Body of pancreas (tissue), 4 donors: ENCODE data around the gene KIAA1671. TPM values are rescaled to one million over a fixed set of nuclear protein-coding genes. Genes with fewer than 3 reads are reported as not detected.

Experiments
- ATAC-seq: fragments of 150-250 bp; one replicate; pipeline ENCODE4 v1.9.1; 2016
- DNase-seq, 4 donors: peaks; one replicate each; pipeline ENCODE4 v3.0.0-alpha.2; 2019
- H3K27ac ChIP-seq, 4 donors: fragments of 200-600 bp; sonication (generic); 1 replicate in 3 of 4; 2 replicates in 1 of 4; pipeline versions ENCODE4 v1.5.1 to v1.6.1; 2016 to 2019; ENCODE audit warnings: mild to moderate bottlenecking in 1 of 4, mixed read lengths in 1 of 4, moderate library complexity in 1 of 4
- H3K27me3 ChIP-seq, 2 donors: fragments of 200-600 bp; sonication (generic); one replicate each; pipeline ENCODE4 v1.6.0; 2016; ENCODE audit warnings: mild to moderate bottlenecking in 1 of 2
- H3K36me3 ChIP-seq, 2 donors: fragments of 200-600 bp; sonication (generic); replicated peaks in 1 of 2; 2 replicates each; pipeline ENCODE4 v1.5.1; 2016; ENCODE audit warnings: low read depth in 2 of 2; ENCODE audit not compliant: insufficient read depth in 1 of 2
- H3K4me1 ChIP-seq: fragments of 200-600 bp; sonication (generic); one replicate; pipeline ENCODE4 v1.6.0; 2016
- H3K4me3 ChIP-seq, 2 donors: fragments of 200-600 bp; sonication (generic); 1 replicate in 1 of 2; 2 replicates in 1 of 2; pipeline ENCODE4 v1.5.1; 2016 to 2019
- H3K9me3 ChIP-seq, 3 donors: fragments of 200-600 bp; sonication (generic); 1 replicate in 2 of 3; 2 replicates in 1 of 3; pipeline ENCODE4 v1.5.1; 2016
- POLR2A ChIP-seq, 3 donors: fragments of 450-650 bp; IDR thresholded peaks; one replicate each; pipeline ENCODE4 v1.6.1; 2016; ENCODE audit warnings: antibody characterized with exemption in 3 of 3, mild to moderate bottlenecking in 2 of 3
- WGBS, 2 donors: methylation state at CpG; one replicate each; pipeline ENCODE4 v1.1.5; 2017; 5-methylcytosine and 5-hydroxymethylcytosine counted together
- intact Hi-C: fragments of 100-400 bp; cut with DNase I; formaldehyde crosslinking; loops from one replicate; pipeline ENCODE4 v1.15.1; 2023
- total RNA-seq, 2 donors: library from RNA; depleted of rRNA; stranded (reverse); fragments of >200 nt; gene quantifications; one replicate each; pipeline ENCODE4 v1.1.0, GENCODE V29; 2016
- TF ChIP-seq, protein P1 (sequence below), 7 experiments: fragments of 450-650 bp in 4 of 7; fragments of 200-600 bp in 3 of 7; sonication (generic) in 3 of 7; IDR thresholded peaks; one replicate each; pipeline ENCODE4 v1.5.1; 2016 to 2019; ENCODE audit warnings: antibody characterized with exemption in 7 of 7

The KIAA1671 gene
- total RNA-seq, 2 donors from 2014 or later = 24.9 to 79.8 TPM

DNA sequence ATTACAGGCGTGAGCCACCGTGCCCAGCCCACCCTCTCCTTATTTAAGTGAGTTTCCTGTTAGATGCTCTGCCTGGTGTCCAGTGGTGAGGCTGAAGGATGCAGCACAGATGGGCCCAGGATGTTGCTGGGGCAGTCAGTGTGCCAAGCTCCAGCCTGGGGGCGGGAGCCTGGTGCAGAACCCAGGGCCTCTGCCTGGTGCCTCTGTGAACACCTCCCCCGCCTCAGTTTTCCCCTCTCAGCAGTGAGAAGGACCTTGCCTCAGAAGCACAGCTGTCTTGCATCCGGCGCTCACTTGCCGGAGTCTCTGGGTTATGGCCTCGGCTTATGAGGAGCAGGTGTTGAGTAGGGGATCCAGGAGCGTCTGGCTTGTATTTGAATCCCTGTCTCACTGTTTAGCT, 116.2 kb downstream of the KIAA1671 start:
- H3K4me1 ChIP-seq = no peaks in the 10 kb centered on the region
- ATAC-seq = no peak
- intact Hi-C loops = no loop called here

DNA sequence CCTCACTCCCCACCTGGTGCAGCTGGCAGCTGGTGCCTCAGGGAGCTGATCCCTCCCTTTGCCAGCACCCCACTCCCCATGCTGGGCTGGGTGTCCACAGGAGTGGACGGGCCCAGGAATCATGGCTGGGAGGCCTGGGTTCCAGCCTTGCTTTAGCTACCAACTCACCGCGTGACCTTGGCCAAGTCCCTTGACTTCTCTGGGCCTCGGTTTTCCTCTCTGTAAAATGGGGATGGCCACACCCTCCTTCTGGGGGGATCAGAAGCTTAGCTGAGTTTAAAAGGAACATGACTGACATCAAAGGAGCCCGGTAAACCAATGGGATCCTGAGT, 116.9 kb downstream of the KIAA1671 start:
- H3K4me3 ChIP-seq = no peak overlapping the region
- ATAC-seq (no peak), DNase-seq (no peak)
- no peak overlapping the region for H3K27ac ChIP-seq
- H3K36me3 ChIP-seq = no peaks in the 10 kb centered on the region
- no peaks in the 10 kb centered on the region for H3K4me1 ChIP-seq
- WGBS, 2 donors = 78 to 93% methylated on average over 4 to 5 of the region's 5 CpGs
- H3K9me3 ChIP-seq = no peaks in the 10 kb centered on the region
- no peak for TF ChIP-seq POLR2A (IDR thresholded peaks at IDR 0.05)
- TF ChIP-seq, protein P1, sequence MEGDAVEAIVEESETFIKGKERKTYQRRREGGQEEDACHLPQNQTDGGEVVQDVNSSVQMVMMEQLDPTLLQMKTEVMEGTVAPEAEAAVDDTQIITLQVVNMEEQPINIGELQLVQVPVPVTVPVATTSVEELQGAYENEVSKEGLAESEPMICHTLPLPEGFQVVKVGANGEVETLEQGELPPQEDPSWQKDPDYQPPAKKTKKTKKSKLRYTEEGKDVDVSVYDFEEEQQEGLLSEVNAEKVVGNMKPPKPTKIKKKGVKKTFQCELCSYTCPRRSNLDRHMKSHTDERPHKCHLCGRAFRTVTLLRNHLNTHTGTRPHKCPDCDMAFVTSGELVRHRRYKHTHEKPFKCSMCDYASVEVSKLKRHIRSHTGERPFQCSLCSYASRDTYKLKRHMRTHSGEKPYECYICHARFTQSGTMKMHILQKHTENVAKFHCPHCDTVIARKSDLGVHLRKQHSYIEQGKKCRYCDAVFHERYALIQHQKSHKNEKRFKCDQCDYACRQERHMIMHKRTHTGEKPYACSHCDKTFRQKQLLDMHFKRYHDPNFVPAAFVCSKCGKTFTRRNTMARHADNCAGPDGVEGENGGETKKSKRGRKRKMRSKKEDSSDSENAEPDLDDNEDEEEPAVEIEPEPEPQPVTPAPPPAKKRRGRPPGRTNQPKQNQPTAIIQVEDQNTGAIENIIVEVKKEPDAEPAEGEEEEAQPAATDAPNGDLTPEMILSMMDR (IDR thresholded peaks at IDR 0.05) = no peak
- H3K27me3 ChIP-seq = no peaks in the 10 kb centered on the region
- intact Hi-C loops = no loop called here

More for the DNA sequence above, 116.2 kb downstream of the KIAA1671 start:
- no peaks in the 10 kb centered on the region for H3K9me3 ChIP-seq
- DNase-seq = no peak
- no peak overlapping the region for H3K27ac ChIP-seq
- no peak for TF ChIP-seq POLR2A (IDR thresholded peaks at IDR 0.05)
- TF ChIP-seq, protein P1 (IDR thresholded peaks at IDR 0.05) = no peak
- H3K4me3 ChIP-seq = no peak overlapping the region
- 87 to 94% methylated on average over 9 of the region's 9 CpGs for WGBS, 2 donors
- no peaks in the 10 kb centered on the region for H3K27me3 ChIP-seq
- H3K36me3 ChIP-seq = no peaks in the 10 kb centered on the region

DNA sequence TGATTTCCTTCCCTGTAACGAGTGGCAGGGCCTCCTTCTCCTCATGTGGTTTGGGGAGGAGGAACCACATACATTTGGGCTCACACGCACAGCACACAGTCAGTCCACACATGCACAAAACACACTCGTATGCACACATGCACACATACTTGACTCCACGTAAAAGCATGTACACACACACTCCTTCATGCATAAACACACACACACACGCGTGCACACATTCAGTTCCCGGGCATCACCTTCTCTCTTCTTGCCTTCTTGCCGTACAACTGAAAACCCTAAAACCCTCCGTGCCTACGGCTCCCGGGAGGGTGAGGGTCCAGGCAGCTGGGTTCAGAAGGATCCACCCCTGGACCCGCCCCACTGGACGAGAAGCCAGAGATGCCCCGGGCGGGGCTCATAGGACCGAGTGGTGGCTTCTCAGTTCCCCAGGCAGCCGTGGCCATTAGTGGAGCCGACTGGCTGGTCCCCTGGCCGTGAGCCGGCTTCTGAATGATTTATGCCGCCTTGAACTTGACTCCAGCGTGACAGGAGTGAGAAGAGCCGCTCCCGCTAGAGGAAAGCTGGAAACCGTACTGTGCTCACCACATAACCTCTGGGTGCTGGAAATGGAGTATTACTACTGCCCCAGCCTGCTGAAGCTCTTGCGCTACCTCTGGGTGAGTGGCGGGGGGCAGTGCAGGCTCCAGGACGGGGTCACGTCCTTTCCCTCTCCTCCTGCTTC, 117.4 kb downstream of the KIAA1671 start:
- H3K4me3 ChIP-seq = no peak overlapping the region
- no peaks in the 10 kb centered on the region for H3K4me1 ChIP-seq
- no peak for TF ChIP-seq POLR2A (IDR thresholded peaks at IDR 0.05)
- TF ChIP-seq, protein P1 (IDR thresholded peaks at IDR 0.05) = no peak
- H3K9me3 ChIP-seq = no peaks in the 10 kb centered on the region
- no peak for ATAC-seq
- DNase-seq = no peak
- no peaks in the 10 kb centered on the region for H3K36me3 ChIP-seq
- H3K27ac ChIP-seq = no peak overlapping the region
- intact Hi-C loops = no loop called here
- WGBS, 2 donors = 62 to 86% methylated on average over 23 to 29 of the region's 29 CpGs
- no peaks in the 10 kb centered on the region for H3K27me3 ChIP-seq

DNA sequence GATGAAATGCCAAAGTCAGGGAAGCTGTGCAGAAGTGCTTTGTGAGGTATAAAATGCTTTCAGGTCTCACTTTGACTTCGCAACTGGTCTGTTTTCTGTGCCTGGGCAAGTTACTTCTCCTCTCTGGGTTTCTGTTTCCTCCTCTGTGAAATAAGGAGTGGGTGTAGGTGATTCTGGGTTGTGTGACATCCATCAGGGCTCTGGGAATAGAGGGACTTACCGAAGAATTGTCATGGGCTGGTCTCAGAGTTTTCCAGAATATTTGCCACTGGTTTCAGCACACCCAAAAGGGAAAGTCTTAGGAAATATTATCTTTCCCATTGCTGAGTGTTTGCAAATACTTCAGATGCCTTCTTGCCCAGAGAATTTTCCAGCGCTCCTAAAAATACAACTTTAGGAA, 118.4 kb downstream of the KIAA1671 start:
- Histone ChIP-seq H3K27ac (no peak overlapping the region), H3K36me3 (no peaks in the 10 kb centered on the region), H3K27me3 (no peaks in the 10 kb centered on the region), H3K4me3 (no peak overlapping the region), H3K4me1 (no peaks in the 10 kb centered on the region), H3K9me3 (no peaks in the 10 kb centered on the region)
- intact Hi-C loops = no loop called here
- 76 to 85% methylated on average over 3 of the region's 3 CpGs for WGBS, 2 donors
- TF ChIP-seq, protein P1 (IDR thresholded peaks at IDR 0.05) = no peak
- TF ChIP-seq POLR2A (IDR thresholded peaks at IDR 0.05) = no peak
- no peak for DNase-seq
- no peak for ATAC-seq

DNA sequence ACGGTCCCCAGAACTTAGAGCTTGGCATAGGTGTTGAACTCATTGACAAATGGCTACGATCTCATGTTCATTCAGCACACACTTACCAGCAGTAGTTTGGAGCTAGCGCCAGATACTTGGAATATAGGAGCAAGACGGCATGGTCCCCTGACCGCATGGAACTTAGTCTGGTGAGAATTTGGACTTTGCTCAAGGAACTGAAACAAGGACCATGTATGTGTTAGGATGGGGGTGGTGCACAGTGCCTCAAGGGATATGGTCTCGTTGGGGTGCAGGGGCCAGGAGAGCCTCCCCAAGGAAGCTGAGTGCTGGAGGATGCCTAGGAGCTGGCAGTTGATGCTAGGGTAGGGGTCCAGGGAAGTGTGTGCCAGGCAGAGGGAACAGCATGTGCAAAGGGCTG, 119.2 kb downstream of the KIAA1671 start:
- 92 to 97% methylated on average over 6 of the region's 6 CpGs for WGBS, 2 donors
- intact Hi-C loops = no loop called here
- Histone ChIP-seq H3K27ac (no peak overlapping the region), H3K27me3 (no peaks in the 10 kb centered on the region), H3K9me3 (no peaks in the 10 kb centered on the region), H3K4me3 (no peak overlapping the region), H3K4me1 (no peaks in the 10 kb centered on the region), H3K36me3 (no peaks in the 10 kb centered on the region)
- TF ChIP-seq, protein P1 (IDR thresholded peaks at IDR 0.05) = no peak
- TF ChIP-seq POLR2A (IDR thresholded peaks at IDR 0.05) = no peak
- ATAC-seq = no peak
- no peak for DNase-seq
